ENCODE results near the gene COX5A.

- TF ChIP-seq, protein P1, sequence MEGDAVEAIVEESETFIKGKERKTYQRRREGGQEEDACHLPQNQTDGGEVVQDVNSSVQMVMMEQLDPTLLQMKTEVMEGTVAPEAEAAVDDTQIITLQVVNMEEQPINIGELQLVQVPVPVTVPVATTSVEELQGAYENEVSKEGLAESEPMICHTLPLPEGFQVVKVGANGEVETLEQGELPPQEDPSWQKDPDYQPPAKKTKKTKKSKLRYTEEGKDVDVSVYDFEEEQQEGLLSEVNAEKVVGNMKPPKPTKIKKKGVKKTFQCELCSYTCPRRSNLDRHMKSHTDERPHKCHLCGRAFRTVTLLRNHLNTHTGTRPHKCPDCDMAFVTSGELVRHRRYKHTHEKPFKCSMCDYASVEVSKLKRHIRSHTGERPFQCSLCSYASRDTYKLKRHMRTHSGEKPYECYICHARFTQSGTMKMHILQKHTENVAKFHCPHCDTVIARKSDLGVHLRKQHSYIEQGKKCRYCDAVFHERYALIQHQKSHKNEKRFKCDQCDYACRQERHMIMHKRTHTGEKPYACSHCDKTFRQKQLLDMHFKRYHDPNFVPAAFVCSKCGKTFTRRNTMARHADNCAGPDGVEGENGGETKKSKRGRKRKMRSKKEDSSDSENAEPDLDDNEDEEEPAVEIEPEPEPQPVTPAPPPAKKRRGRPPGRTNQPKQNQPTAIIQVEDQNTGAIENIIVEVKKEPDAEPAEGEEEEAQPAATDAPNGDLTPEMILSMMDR (IDR thresholded peaks at IDR 0.05) = no peak
- TF ChIP-seq EP300 (IDR thresholded peaks at IDR 0.05) (no peak), POLR2A (IDR thresholded peaks at IDR 0.05) (no peak)
Measured at GRCh38 chr15:74878273-74878672, 59.6 kb downstream of the COX5A start.
